GM12878 (cell line): ENCODE results near the gene C5. TPM values are rescaled to one million over a fixed set of nuclear protein-coding genes. Genes with fewer than 3 reads are reported as not detected.
A peak's percentile ranks its signal among the peaks of the same experiment; 100 is the strongest.

Source experiments
- EZH2 ChIP-seq: IDR thresholded peaks from 2 replicates; pipeline ENCODE4 v1.6.1; 2012; ENCODE audit warnings: low read depth, mild to moderate bottlenecking, control low read depth, inconsistent platforms, low read length, borderline replicate concordance; ENCODE audit not compliant: control insufficient read depth
- FOXK2 ChIP-seq: fragments of 450-650 bp; IDR thresholded peaks from 2 replicates; pipeline ENCODE4 v1.6.1; 2017; ENCODE audit warnings: mild to moderate bottlenecking, moderate library complexity
- GABPA ChIP-seq: IDR thresholded peaks from 2 replicates; pipeline ENCODE4 v1.6.1; 2014; ENCODE audit warnings: antibody characterized with exemption, low read depth, mild to moderate bottlenecking, inconsistent platforms
- IRF4 ChIP-seq: IDR thresholded peaks from 2 replicates; pipeline ENCODE4 v1.6.1; 2011; ENCODE audit warnings: low read depth, low read length
- JUND ChIP-seq: IDR thresholded peaks from 2 replicates; pipeline ENCODE4 v1.6.1; 2012; ENCODE audit warnings: low read depth, mild to moderate bottlenecking, low read length, improper control_type of control experiment, moderate library complexity
- MTA3 ChIP-seq: IDR thresholded peaks from 2 replicates; pipeline ENCODE4 v1.6.1; 2012; ENCODE audit warnings: low read length, inconsistent platforms, borderline replicate concordance
- MXI1 ChIP-seq: fragments of 150-350 bp; IDR thresholded peaks from 2 replicates; pipeline ENCODE4 v1.6.1; 2011; ENCODE audit warnings: low read depth, mild to moderate bottlenecking, inconsistent platforms, low read length, improper control_type of control experiment
- MYB ChIP-seq: fragments of 150-350 bp; IDR thresholded peaks from 2 replicates; pipeline ENCODE4 v1.6.1; 2014; ENCODE audit warnings: mild to moderate bottlenecking, low read depth, low read length, borderline replicate concordance
- MYC ChIP-seq: IDR thresholded peaks from 2 replicates; pipeline ENCODE4 v1.6.1; 2011; ENCODE audit warnings: mild to moderate bottlenecking, low read length, moderate library complexity, inconsistent platforms; ENCODE audit not compliant: insufficient read depth, insufficient replicate concordance, insufficient read length, severe bottlenecking
- NFXL1 ChIP-seq: fragments of 450-650 bp; IDR thresholded peaks from 2 replicates; pipeline ENCODE4 v1.6.1; 2017; ENCODE audit warnings: antibody characterized with exemption, mild to moderate bottlenecking, borderline replicate concordance
- NRF1 ChIP-seq: conservative IDR thresholded peaks from 2 replicates; pipeline ENCODE4 v1.6.1; 2011; ENCODE audit warnings: mild to moderate bottlenecking, low read depth, low read length, improper control_type of control experiment
- RAD21 ChIP-seq: IDR thresholded peaks from 2 replicates; pipeline ENCODE4 v1.6.1; 2011; ENCODE audit warnings: mild to moderate bottlenecking, low read depth, low read length, moderate library complexity; ENCODE audit not compliant: insufficient read depth
- RFX5 ChIP-seq: IDR thresholded peaks from 2 replicates; pipeline ENCODE4 v1.6.1; 2011; ENCODE audit warnings: low read depth, low read length, improper control_type of control experiment
- SIN3A ChIP-seq: IDR thresholded peaks from 2 replicates; pipeline ENCODE4 v1.6.1; 2012; ENCODE audit warnings: low read depth, low read length, improper control_type of control experiment
- STAT1 ChIP-seq: fragments of 450-650 bp; conservative IDR thresholded peaks from 2 replicates; pipeline ENCODE4 v1.6.1; 2014; ENCODE audit warnings: antibody characterized with exemption, mild to moderate bottlenecking
- TCF7 ChIP-seq: IDR thresholded peaks from 2 replicates; pipeline ENCODE4 v1.6.1; 2014; ENCODE audit warnings: antibody characterized with exemption, borderline replicate concordance
- YBX1 ChIP-seq: fragments of 450-650 bp; IDR thresholded peaks from 2 replicates; pipeline ENCODE4 v1.6.1; 2016; ENCODE audit warnings: antibody characterized with exemption
- ZNF384 ChIP-seq: IDR thresholded peaks from 2 replicates; pipeline ENCODE4 v1.6.1; 2012; ENCODE audit warnings: low read depth, mild to moderate bottlenecking, low read length, improper control_type of control experiment, borderline replicate concordance
- ZZZ3 ChIP-seq: IDR thresholded peaks from 2 replicates; pipeline ENCODE4 v1.6.1; 2011; ENCODE audit warnings: low read depth; ENCODE audit not compliant: control insufficient read depth, insufficient read length
- polyA plus RNA-seq, 11 experiments: library from polyadenylated mRNA; depleted of rRNA in 4 of 11; unstranded in 6 of 11; stranded (reverse) in 5 of 11; fragments of >200 nt; fragmentation: Nextera tagmentation in 4 of 11; fragmentation: Illumina TruSeq in 1 of 11; extraction: Ambion mirVana in 4 of 11; extraction: Trizol in 1 of 11; gene quantifications; 1 replicate in 1 of 11; 2 replicates in 10 of 11; pipeline versions ENCODE4 v1.2.1 to v1.2.3, GENCODE V29; 2011 to 2016; ENCODE audit warnings: inconsistent platforms in 2 of 11, missing spikeins in 2 of 11, low read depth in 1 of 11
- total RNA-seq, 4 experiments: library from RNA; depleted of rRNA in 3 of 4; stranded (reverse); fragments of >200 nt in 3 of 4; fragmentation: Illumina TruSeq in 1 of 4; extraction: Trizol in 1 of 4; gene quantifications; 2 replicates each; pipeline versions ENCODE4 v1.2.1 to v1.2.3, GENCODE V29; 2013 to 2021
- TF ChIP-seq, protein P1 (sequence below): IDR thresholded peaks from 2 replicates; pipeline ENCODE4 v1.6.1; 2011; ENCODE audit warnings: borderline replicate concordance, low read depth, mild to moderate bottlenecking, moderate library complexity, low read length; ENCODE audit not compliant: insufficient read depth, poor library complexity, severe bottlenecking
- TF ChIP-seq, protein P2 (sequence below): fragments of 450-650 bp; IDR thresholded peaks from 2 replicates; pipeline ENCODE4 v1.6.1; 2018; ENCODE audit warnings: mild to moderate bottlenecking, low read depth, moderate library complexity; ENCODE audit not compliant: partially characterized antibody
- TF ChIP-seq, protein P3 (sequence below): fragments of 450-650 bp; IDR thresholded peaks from 2 replicates; pipeline ENCODE4 v1.6.1; 2017; ENCODE audit warnings: mild to moderate bottlenecking, moderate library complexity

The C5 gene
- total and polyA plus RNA-seq, 10 of the 15 experiments (the other 5 are each of a cell fraction or from before 2014, with no cell fraction given) = 0.39 to 2.2 (median 1.2) TPM

DNA sequence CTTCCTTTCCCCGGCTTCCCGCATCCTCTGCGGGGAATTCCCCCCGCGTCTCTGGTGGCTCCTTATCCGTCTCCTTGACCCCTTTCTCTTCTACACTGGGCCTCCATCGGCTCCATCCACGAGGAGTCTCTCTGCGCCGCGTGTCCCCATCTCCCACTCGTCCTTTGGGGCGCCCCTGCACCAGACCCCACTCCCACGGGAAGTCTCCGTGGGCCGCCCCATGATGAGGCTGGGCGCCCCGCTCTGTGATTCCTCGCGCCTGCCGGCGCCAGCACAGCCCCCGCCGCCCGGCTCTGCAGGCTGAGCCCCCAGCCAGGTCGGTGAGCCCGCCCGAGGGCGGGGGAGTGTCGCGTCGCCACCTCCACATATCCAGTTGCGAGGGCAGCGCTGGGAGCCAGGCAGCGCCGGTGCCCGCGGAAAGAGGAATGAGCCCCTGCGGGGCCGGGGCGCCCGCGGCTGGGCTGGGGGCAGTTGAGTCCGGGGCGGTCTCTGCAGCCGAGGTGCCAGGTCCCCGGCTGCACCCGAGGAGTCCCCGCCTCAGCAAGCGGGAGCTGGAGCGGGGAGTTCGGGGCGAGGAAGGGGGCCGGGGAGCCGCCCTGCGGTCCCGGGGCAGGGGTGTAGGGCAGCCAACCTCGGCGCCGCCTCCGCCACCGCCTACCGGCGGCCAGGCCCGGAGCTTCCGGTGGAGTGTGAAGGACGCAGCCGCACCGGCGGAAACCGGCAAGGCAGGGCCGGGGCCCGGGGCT lies 121.4 kb downstream of the C5 start (continued):
- TF ChIP-seq, protein P1, sequence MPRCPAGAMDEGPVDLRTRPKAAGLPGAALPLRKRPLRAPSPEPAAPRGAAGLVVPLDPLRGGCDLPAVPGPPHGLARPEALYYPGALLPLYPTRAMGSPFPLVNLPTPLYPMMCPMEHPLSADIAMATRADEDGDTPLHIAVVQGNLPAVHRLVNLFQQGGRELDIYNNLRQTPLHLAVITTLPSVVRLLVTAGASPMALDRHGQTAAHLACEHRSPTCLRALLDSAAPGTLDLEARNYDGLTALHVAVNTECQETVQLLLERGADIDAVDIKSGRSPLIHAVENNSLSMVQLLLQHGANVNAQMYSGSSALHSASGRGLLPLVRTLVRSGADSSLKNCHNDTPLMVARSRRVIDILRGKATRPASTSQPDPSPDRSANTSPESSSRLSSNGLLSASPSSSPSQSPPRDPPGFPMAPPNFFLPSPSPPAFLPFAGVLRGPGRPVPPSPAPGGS = peak; percentile 25
- no peak for TF ChIP-seq MXI1
- no peak for TF ChIP-seq TCF7
- no peak for TF ChIP-seq RFX5
- no peak for TF ChIP-seq ZNF384
- TF ChIP-seq GABPA = no peak
- TF ChIP-seq, protein P2, sequence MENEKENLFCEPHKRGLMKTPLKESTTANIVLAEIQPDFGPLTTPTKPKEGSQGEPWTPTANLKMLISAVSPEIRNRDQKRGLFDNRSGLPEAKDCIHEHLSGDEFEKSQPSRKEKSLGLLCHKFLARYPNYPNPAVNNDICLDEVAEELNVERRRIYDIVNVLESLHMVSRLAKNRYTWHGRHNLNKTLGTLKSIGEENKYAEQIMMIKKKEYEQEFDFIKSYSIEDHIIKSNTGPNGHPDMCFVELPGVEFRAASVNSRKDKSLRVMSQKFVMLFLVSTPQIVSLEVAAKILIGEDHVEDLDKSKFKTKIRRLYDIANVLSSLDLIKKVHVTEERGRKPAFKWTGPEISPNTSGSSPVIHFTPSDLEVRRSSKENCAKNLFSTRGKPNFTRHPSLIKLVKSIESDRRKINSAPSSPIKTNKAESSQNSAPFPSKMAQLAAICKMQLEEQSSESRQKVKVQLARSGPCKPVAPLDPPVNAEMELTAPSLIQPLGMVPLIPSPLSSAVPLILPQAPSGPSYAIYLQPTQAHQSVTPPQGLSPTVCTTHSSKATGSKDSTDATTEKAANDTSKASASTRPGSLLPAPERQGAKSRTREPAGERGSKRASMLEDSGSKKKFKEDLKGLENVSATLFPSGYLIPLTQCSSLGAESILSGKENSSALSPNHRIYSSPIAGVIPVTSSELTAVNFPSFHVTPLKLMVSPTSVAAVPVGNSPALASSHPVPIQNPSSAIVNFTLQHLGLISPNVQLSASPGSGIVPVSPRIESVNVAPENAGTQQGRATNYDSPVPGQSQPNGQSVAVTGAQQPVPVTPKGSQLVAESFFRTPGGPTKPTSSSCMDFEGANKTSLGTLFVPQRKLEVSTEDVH = no peak
- no peak for TF ChIP-seq EZH2
- no peak for TF ChIP-seq FOXK2
- no peak for TF ChIP-seq NFXL1
- no peak for TF ChIP-seq MYB
- no peak for TF ChIP-seq ZZZ3
- no peak for TF ChIP-seq NRF1
- no peak for TF ChIP-seq MYC
- TF ChIP-seq MTA3 = no peak
- TF ChIP-seq, protein P3, sequence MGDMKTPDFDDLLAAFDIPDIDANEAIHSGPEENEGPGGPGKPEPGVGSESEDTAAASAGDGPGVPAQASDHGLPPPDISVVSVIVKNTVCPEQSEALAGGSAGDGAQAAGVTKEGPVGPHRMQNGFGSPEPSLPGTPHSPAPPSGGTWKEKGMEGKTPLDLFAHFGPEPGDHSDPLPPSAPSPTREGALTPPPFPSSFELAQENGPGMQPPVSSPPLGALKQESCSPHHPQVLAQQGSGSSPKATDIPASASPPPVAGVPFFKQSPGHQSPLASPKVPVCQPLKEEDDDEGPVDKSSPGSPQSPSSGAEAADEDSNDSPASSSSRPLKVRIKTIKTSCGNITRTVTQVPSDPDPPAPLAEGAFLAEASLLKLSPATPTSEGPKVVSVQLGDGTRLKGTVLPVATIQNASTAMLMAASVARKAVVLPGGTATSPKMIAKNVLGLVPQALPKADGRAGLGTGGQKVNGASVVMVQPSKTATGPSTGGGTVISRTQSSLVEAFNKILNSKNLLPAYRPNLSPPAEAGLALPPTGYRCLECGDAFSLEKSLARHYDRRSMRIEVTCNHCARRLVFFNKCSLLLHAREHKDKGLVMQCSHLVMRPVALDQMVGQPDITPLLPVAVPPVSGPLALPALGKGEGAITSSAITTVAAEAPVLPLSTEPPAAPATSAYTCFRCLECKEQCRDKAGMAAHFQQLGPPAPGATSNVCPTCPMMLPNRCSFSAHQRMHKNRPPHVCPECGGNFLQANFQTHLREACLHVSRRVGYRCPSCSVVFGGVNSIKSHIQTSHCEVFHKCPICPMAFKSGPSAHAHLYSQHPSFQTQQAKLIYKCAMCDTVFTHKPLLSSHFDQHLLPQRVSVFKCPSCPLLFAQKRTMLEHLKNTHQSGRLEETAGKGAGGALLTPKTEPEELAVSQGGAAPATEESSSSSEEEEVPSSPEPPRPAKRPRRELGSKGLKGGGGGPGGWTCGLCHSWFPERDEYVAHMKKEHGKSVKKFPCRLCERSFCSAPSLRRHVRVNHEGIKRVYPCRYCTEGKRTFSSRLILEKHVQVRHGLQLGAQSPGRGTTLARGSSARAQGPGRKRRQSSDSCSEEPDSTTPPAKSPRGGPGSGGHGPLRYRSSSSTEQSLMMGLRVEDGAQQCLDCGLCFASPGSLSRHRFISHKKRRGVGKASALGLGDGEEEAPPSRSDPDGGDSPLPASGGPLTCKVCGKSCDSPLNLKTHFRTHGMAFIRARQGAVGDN = no peak; the same call in 1 of the 2 replicates
- no peak for TF ChIP-seq SIN3A
- TF ChIP-seq IRF4 = no peak
- TF ChIP-seq YBX1 = no peak
- TF ChIP-seq RAD21 = no peak
- no peak for TF ChIP-seq JUND
- no peak for TF ChIP-seq STAT1
